H1 (cell line): Measurements from ENCODE around the gene ENTPD2. TPM values are rescaled to one million over a fixed set of nuclear protein-coding genes. Genes with fewer than 3 reads are reported as not detected.

ENCODE experiments used
- CTCF ChIA-PET: fragments of 300-600 bp; sonication (Branson Sonifier 250); formaldehyde crosslinking; loops from one replicate; lab custom pipeline; 2021; ENCODE audit not compliant: partially characterized antibody; lab: Charles Lee
- POLR2A ChIA-PET: fragments of 300-600 bp; sonication (Branson Sonifier 250); formaldehyde crosslinking; loops from one replicate; lab custom pipeline; 2021; ENCODE audit warnings: inconsistent platforms; ENCODE audit not compliant: partially characterized antibody; lab: Charles Lee
- DNase-seq, 2 experiments: peaks; one replicate each; pipeline versions ENCODE4 v3.0.0 to v3.0.0-alpha.2; 2010 to 2022; ENCODE audit warnings: low spot score in 2 of 2, low read depth in 1 of 2, mixed read lengths in 1 of 2
- FAIRE-seq: peaks from 2 replicates; lab custom pipeline; 2011; peaks lifted over from hg19 to GRCh38; lab: Jason Lieb, UNC
- H2AFZ ChIP-seq: 2 replicates; pipeline ENCODE4 v1.8.1; 2012; ENCODE audit warnings: low read length, inconsistent platforms
- H2AK5ac ChIP-seq: 2 replicates; pipeline ENCODE4 v1.6.1; 2013; ENCODE audit warnings: low read depth, low read length
- H2BK120ac ChIP-seq: replicated peaks from 2 replicates; pipeline ENCODE3; 2013; ENCODE audit warnings: low read depth, low read length, inconsistent platforms
- H2BK12ac ChIP-seq: 2 replicates; pipeline ENCODE4 v1.6.1; 2013; ENCODE audit warnings: low read depth, low read length
- H2BK15ac ChIP-seq: 2 replicates; pipeline ENCODE4 v1.6.1; 2013; ENCODE audit warnings: low read length
- H2BK20ac ChIP-seq: 2 replicates; pipeline ENCODE4 v1.6.1; 2013; ENCODE audit warnings: low read length
- H2BK5ac ChIP-seq: 2 replicates; pipeline ENCODE4 v1.6.1; 2013; ENCODE audit warnings: low read depth, low read length
- H3K14ac ChIP-seq: 2 replicates; pipeline ENCODE4 v1.6.1; 2013; ENCODE audit warnings: inconsistent platforms; ENCODE audit not compliant: insufficient read length
- H3K18ac ChIP-seq: 2 replicates; pipeline ENCODE4 v1.6.1; 2013; ENCODE audit warnings: low read length; ENCODE audit errors: extremely low read depth
- H3K23ac ChIP-seq: 2 replicates; pipeline ENCODE4 v1.6.1; 2013; ENCODE audit warnings: inconsistent platforms; ENCODE audit not compliant: insufficient read length
- H3K23me2 ChIP-seq: 2 replicates; pipeline ENCODE4 v1.6.1; 2013; ENCODE audit warnings: low read depth, low read length
- H3K27ac ChIP-seq: 2 replicates; pipeline ENCODE4 v1.6.1; 2011; ENCODE audit warnings: low read depth, low read length, inconsistent platforms
- H3K27me3 ChIP-seq, 4 experiments: replicated peaks in 1 of 4; 1 replicate in 1 of 4; 2 replicates in 3 of 4; pipeline versions ENCODE4 v1.6.1 to v1.8.1; 2011 to 2013; ENCODE audit warnings: low read length in 3 of 4, mild to moderate bottlenecking in 3 of 4, inconsistent platforms in 2 of 4, mixed read lengths in 2 of 4, moderate library complexity in 1 of 4; ENCODE audit not compliant: control insufficient read depth in 3 of 4, insufficient read depth in 3 of 4; ENCODE audit errors: extremely low read depth in 1 of 4
- H3K36me3 ChIP-seq, 4 experiments: 2 replicates each; pipeline versions ENCODE4 v1.6.1 to v1.8.1; 2011 to 2013; ENCODE audit warnings: mild to moderate bottlenecking in 4 of 4, low read length in 3 of 4, moderate library complexity in 2 of 4, control low read depth in 1 of 4, inconsistent platforms in 1 of 4; ENCODE audit not compliant: insufficient read depth in 4 of 4, control insufficient read depth in 2 of 4
- H3K4ac ChIP-seq: replicated peaks from 2 replicates; pipeline ENCODE3; 2013; ENCODE audit warnings: low read length, low read depth, mixed read lengths, inconsistent platforms; ENCODE audit not compliant: insufficient read length
- H3K4me1 ChIP-seq, 4 experiments: replicated peaks in 1 of 4; 1 replicate in 1 of 4; 2 replicates in 3 of 4; pipeline versions ENCODE4 v1.6.1 to v1.8.1; 2011 to 2013; ENCODE audit warnings: low read length in 3 of 4, inconsistent platforms in 2 of 4, mixed read lengths in 1 of 4; ENCODE audit not compliant: insufficient read depth in 4 of 4, control insufficient read depth in 3 of 4
- H3K4me2 ChIP-seq, 2 experiments: 2 replicates each; pipeline versions ENCODE4 v1.6.1 to v1.8.1; 2011 to 2013; ENCODE audit warnings: low read depth in 2 of 2, low read length in 2 of 2, control low read depth in 1 of 2, inconsistent platforms in 1 of 2, mild to moderate bottlenecking in 1 of 2; ENCODE audit not compliant: insufficient read depth in 1 of 2
- H3K4me3 ChIP-seq, 4 experiments: fragments of 200-600, 300-600 bp in 1 of 4; sonication (generic), shearing (Covaris generic), sonication (Bioruptor Twin) in 1 of 4; 2 replicates each; pipeline versions ENCODE4 v1.5.1 to v1.8.1; 2011 to 2016; ENCODE audit warnings: low read length in 4 of 4, low read depth in 3 of 4, control low read depth in 2 of 4, inconsistent platforms in 2 of 4, mild to moderate bottlenecking in 2 of 4, mixed read lengths in 1 of 4, moderate library complexity in 1 of 4; ENCODE audit not compliant: insufficient read depth in 2 of 4; ENCODE audit errors: extremely low read depth in 1 of 4
- H3K56ac ChIP-seq: replicated peaks from 2 replicates; pipeline ENCODE3; 2013; ENCODE audit warnings: low read depth, mild to moderate bottlenecking, mixed read lengths, low read length, inconsistent platforms; ENCODE audit not compliant: insufficient read length
- H3K79me1 ChIP-seq: 2 replicates; pipeline ENCODE4 v1.6.1; 2013; ENCODE audit warnings: low read depth, low read length, control low read depth
- H3K79me2 ChIP-seq, 2 experiments: 2 replicates each; pipeline versions ENCODE4 v1.6.1 to v1.8.1; 2012 to 2013; ENCODE audit warnings: low read length in 2 of 2, mild to moderate bottlenecking in 2 of 2, inconsistent platforms in 1 of 2; ENCODE audit not compliant: insufficient read depth in 2 of 2, control insufficient read depth in 1 of 2
- H3K9ac ChIP-seq, 4 experiments: replicated peaks in 1 of 4; 1 replicate in 1 of 4; 2 replicates in 3 of 4; pipeline versions ENCODE4 v1.6.1 to v1.8.1; 2011 to 2013; ENCODE audit warnings: low read depth in 3 of 4, low read length in 3 of 4, control low read depth in 2 of 4, mild to moderate bottlenecking in 2 of 4, moderate library complexity in 2 of 4, inconsistent platforms in 1 of 4; ENCODE audit errors: extremely low read depth in 1 of 4
- H3K9me3 ChIP-seq, 2 experiments: 2 replicates each; pipeline versions ENCODE4 v1.6.1 to v1.8.1; 2012 to 2013; ENCODE audit warnings: mild to moderate bottlenecking in 2 of 2, moderate library complexity in 2 of 2, control low read depth in 1 of 2, inconsistent platforms in 1 of 2, low read depth in 1 of 2, low read length in 1 of 2, mixed read lengths in 1 of 2; ENCODE audit not compliant: insufficient read depth in 2 of 2
- H4K20me1 ChIP-seq, 2 experiments: replicated peaks in 1 of 2; 2 replicates each; pipeline versions ENCODE3 to v1.8.1; 2011 to 2013; ENCODE audit warnings: inconsistent platforms in 2 of 2, low read length in 2 of 2, mild to moderate bottlenecking in 1 of 2; ENCODE audit not compliant: insufficient read depth in 2 of 2, control insufficient read depth in 1 of 2
- H4K5ac ChIP-seq: 2 replicates; pipeline ENCODE4 v1.6.1; 2013; ENCODE audit warnings: low read length, low read depth, mixed read lengths, inconsistent platforms; ENCODE audit not compliant: insufficient read length
- H4K8ac ChIP-seq: 2 replicates; pipeline ENCODE4 v1.8.0; 2013; ENCODE audit warnings: mild to moderate bottlenecking, moderate library complexity, low read length, inconsistent platforms; ENCODE audit not compliant: insufficient read depth; ENCODE audit errors: extremely low read depth
- H4K91ac ChIP-seq: replicated peaks from 2 replicates; pipeline ENCODE3; 2013; ENCODE audit warnings: low read length, mixed read lengths, inconsistent platforms; ENCODE audit not compliant: insufficient read length
- BCL11A ChIP-seq, 2 experiments: IDR thresholded peaks; one replicate each; pipeline ENCODE4 v1.6.1; 2011; ENCODE audit warnings: low read depth in 2 of 2, low read length in 2 of 2, mild to moderate bottlenecking in 2 of 2
- KDM1A ChIP-seq: fragments of 200-600, 300-600 bp; sonication (generic); IDR thresholded peaks from 2 replicates; pipeline ENCODE4 v1.7.1; 2016; ENCODE audit warnings: mild to moderate bottlenecking, low read length, borderline replicate concordance
- SIRT6 ChIP-seq: IDR thresholded peaks from one replicate; pipeline ENCODE4 v1.7.1; 2012; ENCODE audit warnings: low read length, inconsistent platforms
- SP4 ChIP-seq: IDR thresholded peaks from 2 replicates; pipeline ENCODE4 v1.6.1; 2012; ENCODE audit warnings: low read length, inconsistent platforms
- WGBS, 2 experiments: shearing (Covaris generic) in 1 of 2; methylation state at CpG; one replicate each; pipeline versions ENCODE4 v1.1.6 to v1.1.7; 2013 to 2015; ENCODE audit warnings: low lambda C conversion rate in 2 of 2, mixed read lengths in 2 of 2, inconsistent platforms in 1 of 2, low coverage in 1 of 2, missing lambda C conversion rate in 1 of 2; ENCODE audit not compliant: insufficient replicate concordance in 2 of 2, insufficient coverage in 1 of 2, insufficient read length in 1 of 2; ENCODE audit errors: extremely low coverage in 1 of 2, missing lambda C conversion rate in 1 of 2; 5-methylcytosine and 5-hydroxymethylcytosine counted together
- polyA plus RNA-seq, 7 experiments: library from polyadenylated mRNA; depleted of rRNA in 3 of 7; stranded (reverse) in 5 of 7; unstranded in 2 of 7; fragments of >200 nt in 5 of 7; fragments of 200-250 nt in 2 of 7; gene quantifications; 1 replicate in 5 of 7; 2 replicates in 1 of 7; 4 replicates in 1 of 7; pipeline versions ENCODE4 v1.2.1 to v1.2.3, GENCODE V29; 2011 to 2013; ENCODE audit warnings: missing spikeins in 2 of 7, mixed read lengths in 2 of 7
- total RNA-seq: library from RNA; stranded (reverse); fragmentation: NEBNext Ultra II Directional; extraction: Animal tissue kit (Norgen Biotek cat#: 25700); gene quantifications from 2 replicates; pipeline ENCODE4 v1.2.1, GENCODE V29; 2021

The ENTPD2 gene
- total and polyA plus RNA-seq, 2 of the 8 experiments (the other 6 are each of a cell fraction or from before 2014, with no cell fraction given), result 0.65 to 3.8 TPM

DNA sequence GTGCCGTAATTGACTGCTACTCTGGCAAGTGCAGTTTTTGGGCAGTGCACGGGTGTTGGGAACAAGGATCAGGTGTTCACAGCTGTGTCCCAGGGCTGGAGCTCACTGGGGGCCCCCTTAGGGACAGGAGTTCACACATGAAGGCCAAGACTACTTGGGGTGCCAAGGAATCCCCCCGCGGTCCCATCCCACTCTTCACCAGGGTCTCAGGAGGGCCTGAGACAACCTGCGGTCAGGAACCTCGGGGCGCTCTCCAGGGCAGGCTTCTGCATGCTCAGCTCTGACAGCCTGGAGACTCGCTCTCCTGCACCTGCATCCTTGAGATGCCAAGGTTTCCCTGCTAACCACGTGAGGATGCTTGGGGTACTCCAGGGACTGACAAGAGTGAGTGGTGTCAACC, 30.7 kb upstream of the ENTPD2 start:
- Histone ChIP-seq H3K4me1 (peaks cover 0 to 11% (median 4%) of the 10 kb centered on the region in 4 experiments; a peak in 4 of 7 replicates), H2AFZ (no peak overlapping the region), H3K18ac (no peak overlapping the region), H3K23me2 (peaks cover 12% of the 10 kb centered on the region; the same call in 1 of the 2 replicates), H4K5ac (no peak overlapping the region), H3K79me1 (no peaks in the 10 kb centered on the region), H3K27me3 (peaks cover 2 to 23% (median 9%) of the 10 kb centered on the region in 4 experiments), H2BK5ac (no peak overlapping the region), H2AK5ac (no peak overlapping the region), H3K27ac (no peak overlapping the region), H2BK15ac (no peak overlapping the region), H2BK12ac (no peak overlapping the region; the same call in 1 of the 2 replicates), H3K4me2 (no peak overlapping the region), H3K36me3 (no peaks in the 10 kb centered on the region), H3K14ac (no peak overlapping the region), H3K9ac (no peak overlapping the region), H2BK120ac (no peak overlapping the region), H4K20me1 (peaks cover 0 to 2% of the 10 kb centered on the region in 2 experiments), H4K91ac (no peak overlapping the region), H2BK20ac (no peak overlapping the region), H3K79me2 (no peaks in the 10 kb centered on the region), H3K9me3 (no peaks in the 10 kb centered on the region), H3K56ac (no peak overlapping the region), H3K4ac (no peak overlapping the region), H3K4me3 (no peak overlapping the region), H3K23ac (no peak overlapping the region), H4K8ac (no peak overlapping the region)
- POLR2A ChIA-PET, result no interaction called here
- WGBS, 2 experiments, result 76% methylated on average over 9 of the region's 9 CpGs; no CpG with 5 or more reads in 1 of the 2 experiments
- CTCF ChIA-PET, result interaction anchor here (0.8 to 2.2 kb wide), 8 partner anchors 10 to 87 kb away, joined by 3 to 13 read pairs (median 4); partner anchors contain the start of gene TMEM210
- DNase-seq (no peak), FAIRE-seq (no peak)
- TF ChIP-seq SIRT6, result no peak
- TF ChIP-seq BCL11A (IDR thresholded peaks at IDR 0.05; ENCODE audit: low read depth in 2 of 2, low read length in 2 of 2), result no peak
- no peak for TF ChIP-seq KDM1A
- no peak for TF ChIP-seq SP4
